NCI-H2227 treated with DMSO at 0.1 percent for 48 hours (cell line): ENCODE measurements around the gene RAB39B.

Experiments
- DNase-seq: peaks from one replicate; lab custom pipeline; 2025; lab: John Stamatoyannopoulos, UW

Gene RAB39B

GRCh38 chrX:155215443-155216178, 48.7 kb downstream of the RAB39B start:
- DNase-seq = peak; percentile 34

GRCh38 chrX:155213731-155214130, 50.6 kb downstream of the RAB39B start:
- DNase-seq = no peak

- DNase-seq = no peak
These were observed 53.1 kb downstream of the RAB39B start for GRCh38 chrX:155211208-155211607.
